HepG2 (cell line): Measurements from ENCODE around the gene MSI2. TPM values are rescaled to one million over a fixed set of nuclear protein-coding genes. Genes with fewer than 3 reads are reported as not detected.
A peak's percentile ranks its signal among the peaks of the same experiment; 100 is the strongest.

Experiments
- BCL6 ChIP-seq: IDR thresholded peaks from 2 replicates; pipeline ENCODE4 v1.6.1; 2016; ENCODE audit warnings: missing genetic modification reagents, missing compliant biosample characterization
- CREB1 ChIP-seq, 2 experiments: fragments of 450-650 bp in 1 of 2; IDR thresholded peaks; 2 replicates each; pipeline ENCODE4 v1.6.1; 2016 to 2017; ENCODE audit warnings: control low read depth in 1 of 2, mild to moderate bottlenecking in 1 of 2, missing compliant biosample characterization in 1 of 2, missing genetic modification characterization in 1 of 2
- EEA1 ChIP-seq: sonication (generic); formaldehyde crosslinking; IDR thresholded peaks from 2 replicates; pipeline ENCODE4 v1.5.1; 2020; ENCODE audit warnings: mild to moderate bottlenecking, missing genetic modification reagents, borderline replicate concordance
- ERF ChIP-seq: IDR thresholded peaks from 2 replicates; pipeline ENCODE4 v1.6.1; 2018; ENCODE audit warnings: missing biosample characterization, missing genetic modification reagents
- IRF2 ChIP-seq: IDR thresholded peaks from 2 replicates; pipeline ENCODE4 v1.6.1; 2018; ENCODE audit warnings: missing genetic modification reagents, missing compliant biosample characterization
- KAT8 ChIP-seq: IDR thresholded peaks from 2 replicates; pipeline ENCODE4 v1.6.1; 2016; ENCODE audit warnings: missing genetic modification reagents, missing compliant biosample characterization
- KDM6A ChIP-seq: IDR thresholded peaks from 2 replicates; pipeline ENCODE4 v1.6.1; 2016; ENCODE audit warnings: low read depth
- MXI1 ChIP-seq: IDR thresholded peaks from 3 replicates; pipeline ENCODE4 v1.6.1; 2012; ENCODE audit warnings: low read depth, low read length, inconsistent platforms, borderline replicate concordance
- NR2F6 ChIP-seq, 2 experiments: IDR thresholded peaks; 2 replicates each; pipeline ENCODE4 v1.6.1; 2016; ENCODE audit warnings: antibody characterized with exemption in 1 of 2, mild to moderate bottlenecking in 1 of 2
- PHF8 ChIP-seq: sonication (generic); formaldehyde crosslinking; IDR thresholded peaks from 2 replicates; pipeline ENCODE4 v1.5.0; 2020; ENCODE audit warnings: missing genetic modification reagents
- RARA ChIP-seq: IDR thresholded peaks from 2 replicates; pipeline ENCODE4 v1.6.1; 2016; ENCODE audit warnings: missing genetic modification reagents, missing compliant biosample characterization
- SMARCC2 ChIP-seq: fragments of 450-650 bp; IDR thresholded peaks from 2 replicates; pipeline ENCODE4 v1.6.1; 2017; ENCODE audit warnings: antibody characterized with exemption, mild to moderate bottlenecking
- SOX5 ChIP-seq: IDR thresholded peaks from 2 replicates; pipeline ENCODE4 v1.6.1; 2016; ENCODE audit warnings: borderline replicate concordance
- ZBTB3 ChIP-seq: sonication (generic); formaldehyde crosslinking; IDR thresholded peaks from 2 replicates; pipeline ENCODE4 v1.4.0; 2020; ENCODE audit warnings: low read depth, mild to moderate bottlenecking, moderate library complexity, missing genetic modification reagents, borderline replicate concordance
- ZFAT ChIP-seq: sonication (generic); formaldehyde crosslinking; conservative IDR thresholded peaks from 2 replicates; pipeline ENCODE4 v1.8.1; 2023; ENCODE audit warnings: missing genetic modification reagents, inconsistent platforms
- ZNF263 ChIP-seq: sonication (generic); formaldehyde crosslinking; IDR thresholded peaks from 2 replicates; pipeline ENCODE4 v1.4.0; 2020; ENCODE audit warnings: missing genetic modification reagents
- ZSCAN31 ChIP-seq: sonication (generic); formaldehyde crosslinking; IDR thresholded peaks from 2 replicates; pipeline ENCODE4 v1.5.0; 2020; ENCODE audit warnings: low read depth, mild to moderate bottlenecking, missing genetic modification reagents
- polyA plus RNA-seq, 8 experiments: library from polyadenylated mRNA; depleted of rRNA in 3 of 8; stranded (reverse) in 7 of 8; unstranded in 1 of 8; fragments of >200 nt; fragmentation: Illumina TruSeq in 4 of 8; extraction: Trizol in 4 of 8; gene quantifications; 2 replicates each; pipeline versions ENCODE4 v1.2.1 to v1.2.3, GENCODE V29; 2011 to 2016; ENCODE audit warnings: low read depth in 4 of 8, missing spikeins in 1 of 8, mixed read lengths in 1 of 8; ENCODE audit not compliant: insufficient read depth in 1 of 8
- total RNA-seq, 5 experiments: library from RNA; depleted of rRNA; stranded (reverse); fragments of >200 nt; fragmentation: Illumina TruSeq; extraction: Trizol; gene quantifications; 2 replicates each; pipeline ENCODE4 v1.2.3, GENCODE V29; 2016; ENCODE audit warnings: low read depth in 1 of 5
- TF ChIP-seq, protein P1 (sequence below): sonication (generic); formaldehyde crosslinking; IDR thresholded peaks from 2 replicates; pipeline ENCODE4 v1.4.0; 2020; ENCODE audit warnings: missing genetic modification reagents
- TF ChIP-seq, protein P2 (sequence below): sonication (generic); formaldehyde crosslinking; IDR thresholded peaks from 2 replicates; pipeline ENCODE4 v1.4.0; 2020; ENCODE audit warnings: missing genetic modification reagents, borderline replicate concordance
- TF ChIP-seq, protein P3 (sequence below): sonication (generic); formaldehyde crosslinking; IDR thresholded peaks from 2 replicates; pipeline ENCODE4 v1.4.0; 2020; ENCODE audit warnings: mild to moderate bottlenecking, low read depth, missing genetic modification reagents
- TF ChIP-seq, protein P4 (sequence below), 2 experiments: IDR thresholded peaks; 2 replicates each; pipeline ENCODE4 v1.6.1; 2011 to 2012; ENCODE audit warnings: low read length in 2 of 2, borderline replicate concordance in 1 of 2, low read depth in 1 of 2, mild to moderate bottlenecking in 1 of 2, moderate library complexity in 1 of 2

The MSI2 gene
- total and polyA plus RNA-seq, 2 of the 13 experiments (the other 11 are each of a cell fraction or from before 2014, with no cell fraction given) = 77.5 to 78.4 TPM

DNA sequence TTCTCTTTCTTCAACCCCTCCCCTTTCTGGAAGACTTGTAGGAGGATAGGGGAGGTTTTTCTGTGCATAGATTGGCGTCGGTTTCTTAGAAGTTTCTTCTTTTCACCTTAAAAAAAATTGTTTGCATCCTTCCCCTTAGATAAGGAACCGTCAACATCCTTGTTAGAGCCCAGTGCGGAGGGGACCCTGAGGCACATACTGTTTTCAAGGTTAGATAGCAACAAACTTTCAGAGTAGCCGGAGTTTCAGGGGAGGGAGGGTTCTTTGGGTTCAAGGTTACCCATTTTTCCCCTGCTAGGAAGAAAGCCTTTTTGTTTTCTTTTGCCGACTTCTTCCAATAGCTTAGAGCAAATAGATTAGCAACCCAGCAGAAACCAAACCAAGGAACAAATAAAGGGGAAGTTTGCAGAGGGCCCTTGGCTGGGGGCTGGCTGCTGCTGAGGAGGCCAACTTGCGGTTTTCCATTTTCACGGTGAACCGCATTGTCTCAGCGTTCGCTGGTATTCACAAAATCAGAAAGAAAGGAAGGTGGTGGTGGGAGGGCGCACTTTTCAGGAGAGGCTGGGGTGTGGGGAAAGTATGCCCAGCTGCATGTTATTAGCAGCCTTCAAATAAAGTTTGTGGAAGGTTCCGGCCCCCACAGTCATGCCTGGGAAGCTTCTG, 28.8 kb downstream of the MSI2 start (continued):
- peak; percentile 64; the same call in 1 of the 2 replicates for TF ChIP-seq ERF (CRISPR knock-in tag)
- TF ChIP-seq, protein P1, sequence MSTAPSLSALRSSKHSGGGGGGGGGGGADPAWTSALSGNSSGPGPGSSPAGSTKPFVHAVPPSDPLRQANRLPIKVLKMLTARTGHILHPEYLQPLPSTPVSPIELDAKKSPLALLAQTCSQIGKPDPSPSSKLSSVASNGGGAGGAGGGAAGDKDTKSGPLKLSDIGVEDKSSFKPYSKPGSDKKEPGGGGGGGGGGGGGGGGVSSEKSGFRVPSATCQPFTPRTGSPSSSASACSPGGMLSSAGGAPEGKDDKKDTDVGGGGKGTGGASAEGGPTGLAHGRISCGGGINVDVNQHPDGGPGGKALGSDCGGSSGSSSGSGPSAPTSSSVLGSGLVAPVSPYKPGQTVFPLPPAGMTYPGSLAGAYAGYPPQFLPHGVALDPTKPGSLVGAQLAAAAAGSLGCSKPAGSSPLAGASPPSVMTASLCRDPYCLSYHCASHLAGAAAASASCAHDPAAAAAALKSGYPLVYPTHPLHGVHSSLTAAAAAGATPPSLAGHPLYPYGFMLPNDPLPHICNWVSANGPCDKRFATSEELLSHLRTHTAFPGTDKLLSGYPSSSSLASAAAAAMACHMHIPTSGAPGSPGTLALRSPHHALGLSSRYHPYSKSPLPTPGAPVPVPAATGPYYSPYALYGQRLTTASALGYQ (CRISPR knock-in tag) = peak; percentile 63
- no peak for TF ChIP-seq ZNF263 (CRISPR knock-in tag)
- TF ChIP-seq, protein P2, sequence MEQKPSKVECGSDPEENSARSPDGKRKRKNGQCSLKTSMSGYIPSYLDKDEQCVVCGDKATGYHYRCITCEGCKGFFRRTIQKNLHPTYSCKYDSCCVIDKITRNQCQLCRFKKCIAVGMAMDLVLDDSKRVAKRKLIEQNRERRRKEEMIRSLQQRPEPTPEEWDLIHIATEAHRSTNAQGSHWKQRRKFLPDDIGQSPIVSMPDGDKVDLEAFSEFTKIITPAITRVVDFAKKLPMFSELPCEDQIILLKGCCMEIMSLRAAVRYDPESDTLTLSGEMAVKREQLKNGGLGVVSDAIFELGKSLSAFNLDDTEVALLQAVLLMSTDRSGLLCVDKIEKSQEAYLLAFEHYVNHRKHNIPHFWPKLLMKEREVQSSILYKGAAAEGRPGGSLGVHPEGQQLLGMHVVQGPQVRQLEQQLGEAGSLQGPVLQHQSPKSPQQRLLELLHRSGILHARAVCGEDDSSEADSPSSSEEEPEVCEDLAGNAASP (CRISPR knock-in tag) = peak; percentile 65; the same call in 1 of the 2 replicates
- TF ChIP-seq, protein P3, sequence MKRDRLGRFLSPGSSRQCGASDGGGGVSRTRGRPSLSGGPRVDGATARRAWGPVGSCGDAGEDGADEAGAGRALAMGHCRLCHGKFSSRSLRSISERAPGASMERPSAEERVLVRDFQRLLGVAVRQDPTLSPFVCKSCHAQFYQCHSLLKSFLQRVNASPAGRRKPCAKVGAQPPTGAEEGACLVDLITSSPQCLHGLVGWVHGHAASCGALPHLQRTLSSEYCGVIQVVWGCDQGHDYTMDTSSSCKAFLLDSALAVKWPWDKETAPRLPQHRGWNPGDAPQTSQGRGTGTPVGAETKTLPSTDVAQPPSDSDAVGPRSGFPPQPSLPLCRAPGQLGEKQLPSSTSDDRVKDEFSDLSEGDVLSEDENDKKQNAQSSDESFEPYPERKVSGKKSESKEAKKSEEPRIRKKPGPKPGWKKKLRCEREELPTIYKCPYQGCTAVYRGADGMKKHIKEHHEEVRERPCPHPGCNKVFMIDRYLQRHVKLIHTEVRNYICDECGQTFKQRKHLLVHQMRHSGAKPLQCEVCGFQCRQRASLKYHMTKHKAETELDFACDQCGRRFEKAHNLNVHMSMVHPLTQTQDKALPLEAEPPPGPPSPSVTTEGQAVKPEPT (CRISPR knock-in tag) = no peak
- TF ChIP-seq MXI1 = no peak
- TF ChIP-seq EEA1 (CRISPR knock-in tag) = no peak
- 0 out of 2 replicates have a peak, but pooled peaks have one; percentile 26 for TF ChIP-seq PHF8 (CRISPR knock-in tag)
- TF ChIP-seq SMARCC2 = no peak
- TF ChIP-seq NR2F6 (IDR thresholded peaks at IDR 0.05) = peak; percentile 65; the same call in 1 of the 2 replicates
- peak; percentile 77 for TF ChIP-seq NR2F6 (CRISPR knock-in tag; IDR thresholded peaks at IDR 0.05)
- TF ChIP-seq, protein P4, sequence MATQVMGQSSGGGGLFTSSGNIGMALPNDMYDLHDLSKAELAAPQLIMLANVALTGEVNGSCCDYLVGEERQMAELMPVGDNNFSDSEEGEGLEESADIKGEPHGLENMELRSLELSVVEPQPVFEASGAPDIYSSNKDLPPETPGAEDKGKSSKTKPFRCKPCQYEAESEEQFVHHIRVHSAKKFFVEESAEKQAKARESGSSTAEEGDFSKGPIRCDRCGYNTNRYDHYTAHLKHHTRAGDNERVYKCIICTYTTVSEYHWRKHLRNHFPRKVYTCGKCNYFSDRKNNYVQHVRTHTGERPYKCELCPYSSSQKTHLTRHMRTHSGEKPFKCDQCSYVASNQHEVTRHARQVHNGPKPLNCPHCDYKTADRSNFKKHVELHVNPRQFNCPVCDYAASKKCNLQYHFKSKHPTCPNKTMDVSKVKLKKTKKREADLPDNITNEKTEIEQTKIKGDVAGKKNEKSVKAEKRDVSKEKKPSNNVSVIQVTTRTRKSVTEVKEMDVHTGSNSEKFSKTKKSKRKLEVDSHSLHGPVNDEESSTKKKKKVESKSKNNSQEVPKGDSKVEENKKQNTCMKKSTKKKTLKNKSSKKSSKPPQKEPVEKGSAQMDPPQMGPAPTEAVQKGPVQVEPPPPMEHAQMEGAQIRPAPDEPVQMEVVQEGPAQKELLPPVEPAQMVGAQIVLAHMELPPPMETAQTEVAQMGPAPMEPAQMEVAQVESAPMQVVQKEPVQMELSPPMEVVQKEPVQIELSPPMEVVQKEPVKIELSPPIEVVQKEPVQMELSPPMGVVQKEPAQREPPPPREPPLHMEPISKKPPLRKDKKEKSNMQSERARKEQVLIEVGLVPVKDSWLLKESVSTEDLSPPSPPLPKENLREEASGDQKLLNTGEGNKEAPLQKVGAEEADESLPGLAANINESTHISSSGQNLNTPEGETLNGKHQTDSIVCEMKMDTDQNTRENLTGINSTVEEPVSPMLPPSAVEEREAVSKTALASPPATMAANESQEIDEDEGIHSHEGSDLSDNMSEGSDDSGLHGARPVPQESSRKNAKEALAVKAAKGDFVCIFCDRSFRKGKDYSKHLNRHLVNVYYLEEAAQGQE (IDR thresholded peaks at IDR 0.05; ENCODE audit: borderline replicate concordance in 1 of 2, low read depth in 1 of 2, low read length in 2 of 2) = 0 out of 4 replicates have a peak, but pooled peaks of 1 of the 2 experiments have one; percentile 18
- TF ChIP-seq SOX5 (CRISPR knock-in tag) = peak; percentile 77; the same call in 1 of the 2 replicates
- TF ChIP-seq ZFAT (CRISPR knock-in tag) = no peak
- TF ChIP-seq KDM6A (CRISPR knock-in tag) = 0 out of 2 replicates have a peak, but pooled peaks have one; percentile 20
- 0 out of 2 replicates have a peak, but pooled peaks have one; percentile 45 for TF ChIP-seq IRF2
- no peak for TF ChIP-seq CREB1 (IDR thresholded peaks at IDR 0.05)
- TF ChIP-seq CREB1 (CRISPR knock-in tag; IDR thresholded peaks at IDR 0.05) = 0 out of 2 replicates have a peak, but pooled peaks have one; percentile 27
- TF ChIP-seq ZBTB3 = no peak
- TF ChIP-seq BCL6 (CRISPR knock-in tag) = peak; percentile 70
- peak; percentile 66; the same call in 1 of the 2 replicates for TF ChIP-seq ZSCAN31
- peak; percentile 75 for TF ChIP-seq RARA (CRISPR knock-in tag)
- peak; percentile 42 for TF ChIP-seq KAT8
